DOHH2 (cell line): ENCODE data around the gene RSPO4.

ENCODE experiments used
- H3F3A ChIP-seq: fragments of 200-600 bp; sonication (generic), shearing (Covaris generic); 2 replicates; pipeline ENCODE4 v1.6.0; 2016; ENCODE audit warnings: antibody characterized with exemption, mild to moderate bottlenecking; ENCODE audit not compliant: control insufficient read depth, insufficient read depth
- H3K27ac ChIP-seq: fragments of 200-600 bp; sonication (generic); 2 replicates; pipeline ENCODE4 v1.5.1; 2014; ENCODE audit warnings: low read depth, mild to moderate bottlenecking, low read length, moderate library complexity
- H3K27me3 ChIP-seq: fragments of 200-600 bp; sonication (generic); 2 replicates; pipeline ENCODE4 v1.6.1; 2014; ENCODE audit warnings: mild to moderate bottlenecking, low read length, mixed read lengths; ENCODE audit not compliant: control insufficient read depth
- H3K36me3 ChIP-seq: fragments of 200-600 bp; sonication (generic); 2 replicates; pipeline ENCODE4 v1.6.1; 2014; ENCODE audit warnings: mild to moderate bottlenecking, low read length, moderate library complexity, mixed read lengths; ENCODE audit not compliant: control insufficient read depth
- H3K4me1 ChIP-seq: fragments of 200-600 bp; sonication (generic); 2 replicates; pipeline ENCODE4 v1.6.1; 2014; ENCODE audit warnings: mild to moderate bottlenecking, low read length, mixed read lengths; ENCODE audit not compliant: control insufficient read depth
- H3K4me2 ChIP-seq: fragments of 200-600 bp; sonication (generic); 2 replicates; pipeline ENCODE4 v1.6.0; 2014; ENCODE audit warnings: mild to moderate bottlenecking, low read length, moderate library complexity
- H3K4me3 ChIP-seq: fragments of 200-600 bp; sonication (generic); 2 replicates; pipeline ENCODE4 v1.5.1; 2014; ENCODE audit warnings: mild to moderate bottlenecking, low read length, mixed read lengths
- H3K79me2 ChIP-seq: fragments of 200-600 bp; sonication (generic); 2 replicates; pipeline ENCODE4 v1.6.1; 2014; ENCODE audit warnings: mild to moderate bottlenecking, low read length, mixed read lengths; ENCODE audit not compliant: control insufficient read depth
- H3K9me2 ChIP-seq: fragments of 200-600 bp; sonication (generic); replicated peaks from 2 replicates; pipeline ENCODE4 v1.6.1; 2014; ENCODE audit warnings: mild to moderate bottlenecking, low read length, mixed read lengths; ENCODE audit not compliant: control insufficient read depth
- H3K9me3 ChIP-seq: fragments of 200-600 bp; sonication (generic); 2 replicates; pipeline ENCODE4 v1.6.1; 2014; ENCODE audit warnings: antibody characterized with exemption, low read length, mixed read lengths; ENCODE audit not compliant: control insufficient read depth, insufficient read depth
- H4K20me1 ChIP-seq: fragments of 200-600 bp; sonication (generic); 2 replicates; pipeline ENCODE4 v1.6.0; 2014; ENCODE audit warnings: low read depth, mild to moderate bottlenecking, antibody characterized with exemption, low read length, moderate library complexity; ENCODE audit not compliant: control insufficient read depth, insufficient read depth
- CTCF ChIP-seq: fragments of 200-600 bp; sonication (generic); IDR thresholded peaks from one replicate; pipeline ENCODE4 v1.5.1; 2014; ENCODE audit warnings: antibody characterized with exemption, mild to moderate bottlenecking, low read depth, low read length; ENCODE audit not compliant: poor library complexity, severe bottlenecking
- EZH2phosphoT487 ChIP-seq: fragments of 200-600 bp; sonication (generic); IDR thresholded peaks from 2 replicates; pipeline ENCODE4 v1.6.1; 2017; ENCODE audit warnings: borderline replicate concordance, mild to moderate bottlenecking, antibody characterized with exemption, low read length, moderate library complexity, mixed read lengths

The RSPO4 gene

GRCh38 chr20:990293-990959, 11.7 kb downstream of the RSPO4 start:
- no peak overlapping the region for H3K4me3 ChIP-seq
- H3K9me3 ChIP-seq: no peaks in the 10 kb centered on the region

GRCh38 chr20:988272-988671, 13.8 kb downstream of the RSPO4 start:
- Histone ChIP-seq H3K79me2 (no peaks in the 10 kb centered on the region), H3K9me3 (no peaks in the 10 kb centered on the region), H4K20me1 (no peaks in the 10 kb centered on the region), H3K4me1 (no peaks in the 10 kb centered on the region), H3K9me2 (no peaks in the 10 kb centered on the region), H3K36me3 (no peaks in the 10 kb centered on the region), H3K4me3 (no peak overlapping the region), H3K27me3 (no peaks in the 10 kb centered on the region), H3K27ac (no peak overlapping the region), H3F3A (no peaks in the 10 kb centered on the region), H3K4me2 (no peak overlapping the region)
- TF ChIP-seq CTCF: no peak
- TF ChIP-seq EZH2phosphoT487: no peak

More at GRCh38 chr20:990293-990959, 11.7 kb downstream of the RSPO4 start:
- no peaks in the 10 kb centered on the region for H3K36me3 ChIP-seq
- no peak overlapping the region for H3K4me2 ChIP-seq
- H3K27me3 ChIP-seq: no peaks in the 10 kb centered on the region
- H3K4me1 ChIP-seq: no peaks in the 10 kb centered on the region
- no peak for TF ChIP-seq EZH2phosphoT487
- no peak for TF ChIP-seq CTCF
- H3K79me2 ChIP-seq: no peaks in the 10 kb centered on the region
- no peaks in the 10 kb centered on the region for H3K9me2 ChIP-seq
- H3K27ac ChIP-seq: no peak overlapping the region
- H4K20me1 ChIP-seq: no peaks in the 10 kb centered on the region
- no peaks in the 10 kb centered on the region for H3F3A ChIP-seq

GRCh38 chr20:987677-988076, 14.4 kb downstream of the RSPO4 start:
- no peaks in the 10 kb centered on the region for H3K4me1 ChIP-seq
- H3K9me2 ChIP-seq: no peaks in the 10 kb centered on the region
- no peaks in the 10 kb centered on the region for H3K79me2 ChIP-seq
- no peaks in the 10 kb centered on the region for H4K20me1 ChIP-seq
- no peaks in the 10 kb centered on the region for H3F3A ChIP-seq
- H3K4me2 ChIP-seq: no peak overlapping the region
- H3K27ac ChIP-seq: no peak overlapping the region
- no peak for TF ChIP-seq EZH2phosphoT487
- TF ChIP-seq CTCF: no peak
- no peak overlapping the region for H3K4me3 ChIP-seq
- H3K9me3 ChIP-seq: no peaks in the 10 kb centered on the region
- no peaks in the 10 kb centered on the region for H3K27me3 ChIP-seq
- H3K36me3 ChIP-seq: no peaks in the 10 kb centered on the region
